Activated B cell treated with CpG ODN at 0.5 μM for 24 hours (primary cell): ENCODE measurements around the gene ZNF33B. TPM values are rescaled to one million over a fixed set of nuclear protein-coding genes. Genes with fewer than 3 reads are reported as not detected.

Experiments
- ATAC-seq: fragments of 200-7000 bp; cut with Tn5 transposase; one replicate; pipeline ENCODE4 v1.10.0; 2021; ENCODE audit warnings: low read depth, mild to moderate bottlenecking, moderate library complexity
- CTCF ChIA-PET: fragments of 350-600 bp; sonication (Branson Sonifier 250); formaldehyde crosslinking; loops from one replicate; lab custom pipeline; 2021; ENCODE audit warnings: antibody characterized with exemption; lab: Charles Lee
- POLR2A ChIA-PET: fragments of 350-600 bp; sonication (Branson Sonifier 250); formaldehyde crosslinking; loops from one replicate; lab custom pipeline; 2021; ENCODE audit warnings: antibody characterized with exemption; lab: Charles Lee
- DNase-seq: peaks from one replicate; pipeline ENCODE4 v3.0.0; 2022
- H3K27ac Mint-ChIP-seq: one replicate; pipeline ENCODE4 v1.8.0; 2020; ENCODE audit warnings: mixed read lengths
- H3K27me3 Mint-ChIP-seq: one replicate; pipeline ENCODE4 v1.8.0; 2021; ENCODE audit warnings: mixed read lengths
- H3K36me3 Mint-ChIP-seq: one replicate; pipeline ENCODE4 v1.8.0; 2021; ENCODE audit warnings: low read depth, mixed read lengths
- H3K4me1 Mint-ChIP-seq: one replicate; pipeline ENCODE4 v1.8.0; 2021; ENCODE audit warnings: mixed read lengths
- H3K4me3 Mint-ChIP-seq: one replicate; pipeline ENCODE4 v1.8.0; 2020; ENCODE audit warnings: mild to moderate bottlenecking, mixed read lengths
- H3K9me3 Mint-ChIP-seq: one replicate; pipeline ENCODE4 v1.8.0; 2020; ENCODE audit warnings: mixed read lengths
- intact Hi-C: fragments of 100-400 bp; cut with micrococcal nuclease; formaldehyde crosslinking; loops from one replicate; pipeline ENCODE4 v1.15.1; 2024
- total RNA-seq: library from RNA; stranded (reverse); gene quantifications from 2 replicates; pipeline ENCODE4 v1.2.3, GENCODE V29; 2022
- TF ChIP-seq, protein P1 (sequence below): fragments of 200-600 bp; IDR thresholded peaks from one replicate; pipeline ENCODE4 v1.8.0; 2022; ENCODE audit warnings: antibody characterized with exemption, mild to moderate bottlenecking

Gene ZNF33B
- total RNA-seq, 1 donor from 2014 or later, result 31.0 TPM

DNA sequence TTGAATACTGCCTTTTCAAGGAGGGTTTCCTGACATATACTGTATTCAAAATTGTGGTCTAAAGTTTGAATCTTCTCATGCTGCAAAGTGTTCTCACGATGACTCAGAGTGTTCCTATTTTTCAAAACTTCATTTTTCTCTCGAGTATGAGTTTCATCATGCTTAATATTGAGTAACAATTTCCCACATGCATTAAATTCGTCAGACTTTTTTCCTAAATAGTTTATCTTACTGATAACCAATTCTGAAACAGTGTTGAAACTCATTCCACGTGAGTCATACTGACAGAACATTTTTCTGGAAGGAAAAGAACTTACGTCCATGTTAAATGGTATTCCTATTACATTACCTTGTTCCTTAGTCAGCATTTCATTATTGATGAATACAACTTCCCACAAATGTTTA lies 44.1 kb downstream of the ZNF33B start:
- ChIA-PET CTCF (no interaction called here), POLR2A (no interaction called here)
- Mint-ChIP-seq H3K27ac (no peak overlapping the region), H3K9me3 (peaks cover 49% of the 10 kb centered on the region), H3K27me3 (no peaks in the 10 kb centered on the region), H3K4me1 (no peaks in the 10 kb centered on the region), H3K4me3 (no peak overlapping the region), H3K36me3 (peaks cover 86% of the 10 kb centered on the region)
- intact Hi-C loops, result no loop called here
- DNase-seq (no peak), ATAC-seq (no peak)
- TF ChIP-seq, protein P1, sequence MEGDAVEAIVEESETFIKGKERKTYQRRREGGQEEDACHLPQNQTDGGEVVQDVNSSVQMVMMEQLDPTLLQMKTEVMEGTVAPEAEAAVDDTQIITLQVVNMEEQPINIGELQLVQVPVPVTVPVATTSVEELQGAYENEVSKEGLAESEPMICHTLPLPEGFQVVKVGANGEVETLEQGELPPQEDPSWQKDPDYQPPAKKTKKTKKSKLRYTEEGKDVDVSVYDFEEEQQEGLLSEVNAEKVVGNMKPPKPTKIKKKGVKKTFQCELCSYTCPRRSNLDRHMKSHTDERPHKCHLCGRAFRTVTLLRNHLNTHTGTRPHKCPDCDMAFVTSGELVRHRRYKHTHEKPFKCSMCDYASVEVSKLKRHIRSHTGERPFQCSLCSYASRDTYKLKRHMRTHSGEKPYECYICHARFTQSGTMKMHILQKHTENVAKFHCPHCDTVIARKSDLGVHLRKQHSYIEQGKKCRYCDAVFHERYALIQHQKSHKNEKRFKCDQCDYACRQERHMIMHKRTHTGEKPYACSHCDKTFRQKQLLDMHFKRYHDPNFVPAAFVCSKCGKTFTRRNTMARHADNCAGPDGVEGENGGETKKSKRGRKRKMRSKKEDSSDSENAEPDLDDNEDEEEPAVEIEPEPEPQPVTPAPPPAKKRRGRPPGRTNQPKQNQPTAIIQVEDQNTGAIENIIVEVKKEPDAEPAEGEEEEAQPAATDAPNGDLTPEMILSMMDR, result no peak

DNA sequence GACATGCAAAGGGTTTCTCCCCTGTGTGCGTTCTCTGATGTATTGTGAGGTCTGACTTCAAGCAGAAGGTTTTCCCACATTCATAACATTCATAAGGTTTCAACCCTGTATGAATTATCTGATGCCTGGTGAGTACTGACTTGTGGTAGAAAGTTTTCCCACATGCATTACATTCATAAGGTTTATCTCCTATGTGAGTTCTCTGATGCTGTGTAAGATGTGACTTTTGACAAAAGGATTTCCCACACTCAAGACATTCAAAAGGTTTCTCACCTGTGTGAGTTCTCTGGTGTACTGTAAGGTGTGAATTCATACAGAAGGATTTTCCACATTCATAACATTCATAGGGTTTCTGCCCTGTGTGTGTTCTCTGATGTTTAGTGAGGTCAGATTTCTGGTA lies 45.1 kb downstream of the ZNF33B start:
- ChIA-PET POLR2A (no interaction called here), CTCF (no interaction called here)
- H3K9me3 Mint-ChIP-seq, result peaks cover 49% of the 10 kb centered on the region
- DNase-seq (no peak), ATAC-seq (no peak)
- H3K36me3 Mint-ChIP-seq, result peaks cover 86% of the 10 kb centered on the region
- H3K4me1 Mint-ChIP-seq, result no peaks in the 10 kb centered on the region
- H3K4me3 Mint-ChIP-seq, result no peak overlapping the region
- TF ChIP-seq, protein P1, result no peak
- no peaks in the 10 kb centered on the region for H3K27me3 Mint-ChIP-seq
- no peak overlapping the region for H3K27ac Mint-ChIP-seq
- intact Hi-C loops, result no loop called here

DNA sequence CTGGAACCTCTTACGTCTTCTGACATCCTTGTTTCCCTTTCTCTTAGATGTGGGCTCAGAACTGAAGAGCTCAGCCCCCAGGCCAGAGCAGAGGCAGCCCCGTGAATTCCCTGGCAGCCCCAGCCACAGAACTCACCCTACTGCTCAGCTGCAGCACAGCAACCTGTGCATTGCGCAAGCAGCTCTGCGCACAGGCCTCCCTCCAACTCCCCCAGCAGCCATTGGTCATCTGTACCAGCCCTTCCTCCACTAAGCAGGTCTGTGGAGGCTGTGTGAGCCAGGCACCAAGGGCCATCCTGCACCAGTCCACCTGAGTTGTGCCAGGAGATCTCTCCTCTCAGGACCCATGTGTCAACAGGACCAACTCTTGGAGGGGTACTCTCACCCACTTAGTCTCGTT lies 54.5 kb downstream of the ZNF33B start:
- Mint-ChIP-seq H3K4me1 (no peaks in the 10 kb centered on the region), H3K9me3 (peaks cover 5% of the 10 kb centered on the region), H3K36me3 (peaks cover 31% of the 10 kb centered on the region), H3K4me3 (no peak overlapping the region), H3K27me3 (no peaks in the 10 kb centered on the region), H3K27ac (no peak overlapping the region)
- intact Hi-C loops, result no loop called here
- CTCF ChIA-PET, result no interaction called here
- no peak for DNase-seq
- ATAC-seq, result no peak
- TF ChIP-seq, protein P1, result no peak
- POLR2A ChIA-PET, result no interaction called here

DNA sequence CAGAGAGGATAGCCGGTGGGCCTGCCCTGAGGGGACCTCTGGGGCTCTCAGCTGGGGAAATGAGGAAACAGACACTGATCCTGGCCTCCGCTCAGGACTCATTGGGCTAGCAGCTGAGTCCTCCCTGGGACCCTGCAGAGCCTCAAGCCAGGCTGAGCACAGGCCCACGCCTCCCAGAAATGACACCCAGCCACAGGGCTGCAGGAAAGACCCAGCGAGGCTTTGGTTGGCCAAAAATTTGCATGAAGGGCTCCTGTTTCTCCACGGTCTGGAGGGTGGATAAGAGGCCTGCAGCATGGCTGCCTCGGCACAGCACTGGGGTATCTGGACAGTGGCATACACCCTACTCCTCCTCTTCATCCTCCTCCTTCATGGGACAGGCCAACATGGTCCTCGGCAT lies 60.4 kb downstream of the ZNF33B start:
- H3K27ac Mint-ChIP-seq, result no peak overlapping the region
- peaks cover 3% of the 10 kb centered on the region for H3K36me3 Mint-ChIP-seq
- TF ChIP-seq, protein P1, result no peak
- no peak overlapping the region for H3K4me3 Mint-ChIP-seq
- intact Hi-C loops, result no loop called here
- DNase-seq (no peak), ATAC-seq (no peak)
- peaks cover 5% of the 10 kb centered on the region for H3K9me3 Mint-ChIP-seq
- H3K27me3 Mint-ChIP-seq, result no peaks in the 10 kb centered on the region
- CTCF ChIA-PET, result no interaction called here
- H3K4me1 Mint-ChIP-seq, result peaks cover 3% of the 10 kb centered on the region
- POLR2A ChIA-PET, result no interaction called here

DNA sequence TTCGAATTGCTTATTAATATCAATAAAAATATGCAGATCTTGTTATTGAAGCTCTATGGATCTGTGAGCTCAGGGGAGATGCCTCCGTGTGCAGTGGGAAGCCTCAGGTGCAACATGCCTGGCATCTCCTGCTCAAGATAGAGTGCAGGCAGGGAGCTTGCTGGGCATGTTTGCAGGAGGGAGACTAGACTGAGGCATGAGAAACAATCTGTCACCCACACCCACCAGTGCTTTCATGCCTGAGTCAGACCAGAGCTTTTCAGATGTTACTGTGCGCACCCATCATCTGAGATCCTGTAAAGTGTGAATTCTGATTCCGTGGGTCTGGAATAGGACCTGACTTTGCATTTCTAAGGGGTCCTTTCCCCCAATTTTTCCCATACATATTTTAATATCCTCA lies 62.0 kb downstream of the ZNF33B start:
- Mint-ChIP-seq H3K4me3 (no peak overlapping the region), H3K4me1 (peaks cover 3% of the 10 kb centered on the region), H3K27me3 (no peaks in the 10 kb centered on the region), H3K36me3 (peaks cover 2% of the 10 kb centered on the region), H3K9me3 (peaks cover 7% of the 10 kb centered on the region), H3K27ac (no peak overlapping the region)
- ChIA-PET POLR2A (no interaction called here), CTCF (no interaction called here)
- intact Hi-C loops, result no loop called here
- TF ChIP-seq, protein P1, result no peak
- ATAC-seq (no peak), DNase-seq (no peak)
